ENCODE data around the gene MAP1A. TPM values are rescaled to one million over a fixed set of nuclear protein-coding genes. Genes with fewer than 3 reads are reported as not detected.

MAP1A gene
- total RNA-seq, 1 experiment from 2014 or later: 0.05 TPM

GRCh38 chr15:43489191-43489590 is 28.2 kb upstream of the MAP1A start:
- intact Hi-C loops (cut with micrococcal nuclease; ENCODE audit: unreplicated experiment): no loop called here
- TF ChIP-seq CTCF (IDR thresholded peaks at IDR 0.05; ENCODE audit: unreplicated experiment): no peak
- no peak overlapping the region for H3K27ac Mint-ChIP-seq (ENCODE audit: unreplicated experiment)
- BruUV-seq (replicated peaks): TSS peak; percentile 5
- H3K36me3 Mint-ChIP-seq (ENCODE audit: insufficient read depth, unreplicated experiment): peaks cover 23% of the 10 kb centered on the region
- H3K9me3 Mint-ChIP-seq (ENCODE audit: low read depth, unreplicated experiment): no peaks in the 10 kb centered on the region
- CTCF ChIA-PET: interaction anchor here (0.5 kb wide), 1 partner anchor 21 kb away, joined by 4 read pairs; no protein-coding TSS in a partner anchor
- no peak overlapping the region for H3K4me3 Mint-ChIP-seq (ENCODE audit: low read depth, unreplicated experiment)
- H3K27me3 Mint-ChIP-seq (ENCODE audit: unreplicated experiment): no peaks in the 10 kb centered on the region
- no peaks in the 10 kb centered on the region for H3K4me1 Mint-ChIP-seq (ENCODE audit: low read depth, unreplicated experiment)
- no peak for DNase-seq

- no TSS peak for BruUV-seq (replicated peaks)
- peak overlapping the region; percentile 81 for H3K4me3 Mint-ChIP-seq (ENCODE audit: low read depth, unreplicated experiment)
- intact Hi-C loops (cut with micrococcal nuclease; ENCODE audit: unreplicated experiment): no loop called here
- peaks cover 23% of the 10 kb centered on the region for H3K36me3 Mint-ChIP-seq (ENCODE audit: insufficient read depth, unreplicated experiment)
- peak overlapping the region; percentile 84 for H3K27ac Mint-ChIP-seq (ENCODE audit: unreplicated experiment)
- H3K4me1 Mint-ChIP-seq (ENCODE audit: low read depth, unreplicated experiment): no peaks in the 10 kb centered on the region
- DNase-seq: no peak
- CTCF ChIA-PET: no interaction called here
- H3K27me3 Mint-ChIP-seq (ENCODE audit: unreplicated experiment): no peaks in the 10 kb centered on the region
- TF ChIP-seq CTCF (IDR thresholded peaks at IDR 0.05; ENCODE audit: unreplicated experiment): no peak
- no peaks in the 10 kb centered on the region for H3K9me3 Mint-ChIP-seq (ENCODE audit: low read depth, unreplicated experiment)
These were observed 25.1 kb upstream of the MAP1A start for GRCh38 chr15:43492266-43492665.

GRCh38 chr15:43492673-43493601 is 24.5 kb upstream of the MAP1A start, which contains the start of gene TP53BP1:
Gene TP53BP1 (minus strand): TSS chr15:43493156. CDS start chr15:43493043, 113 bp downstream.
- Mint-ChIP-seq H3K27me3 (ENCODE audit: unreplicated experiment) (no peaks in the 10 kb centered on the region), H3K36me3 (ENCODE audit: insufficient read depth, unreplicated experiment) (peaks cover 21% of the 10 kb centered on the region), H3K4me1 (ENCODE audit: low read depth, unreplicated experiment) (no peaks in the 10 kb centered on the region), H3K4me3 (ENCODE audit: low read depth, unreplicated experiment) (peak within 1 kb of the TSS; percentile 81), H3K27ac (ENCODE audit: unreplicated experiment) (peak within 1 kb of the TSS; percentile 84), H3K9me3 (ENCODE audit: low read depth, unreplicated experiment) (no peaks in the 10 kb centered on the region)
- DNase-seq: peak; percentile 86
- BruUV-seq (replicated peaks): no TSS peak
- intact Hi-C loops (cut with micrococcal nuclease; ENCODE audit: unreplicated experiment): no loop called here
- TF ChIP-seq CTCF (IDR thresholded peaks at IDR 0.05; ENCODE audit: unreplicated experiment): no peak
- CTCF ChIA-PET: interaction anchor here (0.6 to 1.9 kb wide), 2 partner anchors 22 to 129 kb away, joined by 3 to 5 read pairs; no protein-coding TSS in a partner anchor

GRCh38 chr15:43493703-43494472 is 23.5 kb upstream of the MAP1A start:
- TF ChIP-seq CTCF (IDR thresholded peaks at IDR 0.05; ENCODE audit: unreplicated experiment): no peak
- Mint-ChIP-seq H3K27me3 (ENCODE audit: unreplicated experiment) (no peaks in the 10 kb centered on the region), H3K4me1 (ENCODE audit: low read depth, unreplicated experiment) (no peaks in the 10 kb centered on the region), H3K9me3 (ENCODE audit: low read depth, unreplicated experiment) (no peaks in the 10 kb centered on the region), H3K27ac (ENCODE audit: unreplicated experiment) (no peak overlapping the region), H3K36me3 (ENCODE audit: insufficient read depth, unreplicated experiment) (peaks cover 19% of the 10 kb centered on the region), H3K4me3 (ENCODE audit: low read depth, unreplicated experiment) (peak overlapping the region; percentile 81)
- CTCF ChIA-PET: interaction anchor here (0.6 to 1.9 kb wide), 2 partner anchors 21 to 128 kb away, joined by 3 to 5 read pairs; no protein-coding TSS in a partner anchor
- no peak for DNase-seq
- intact Hi-C loops (cut with micrococcal nuclease; ENCODE audit: unreplicated experiment): no loop called here
- BruUV-seq (replicated peaks): no TSS peak
